GM21423 (cell line): Measurements from ENCODE around the gene TAS2R19.
A peak's percentile ranks its signal among the peaks of the same experiment; 100 is the strongest.
"Not testable (repeated sequence)": the region's sequence is repeated elsewhere in the genome, so short reads cannot be mapped to it uniquely, and the experiment has no call there.

Experiments used
- ATAC-seq: cut with Tn5 transposase; IDR thresholded peaks from one replicate; pipeline ENCODE4 v1.9.1; 2021; ENCODE audit warnings: mild to moderate bottlenecking, moderate library complexity; ENCODE audit not compliant: unreplicated experiment

Gene TAS2R19

DNA sequence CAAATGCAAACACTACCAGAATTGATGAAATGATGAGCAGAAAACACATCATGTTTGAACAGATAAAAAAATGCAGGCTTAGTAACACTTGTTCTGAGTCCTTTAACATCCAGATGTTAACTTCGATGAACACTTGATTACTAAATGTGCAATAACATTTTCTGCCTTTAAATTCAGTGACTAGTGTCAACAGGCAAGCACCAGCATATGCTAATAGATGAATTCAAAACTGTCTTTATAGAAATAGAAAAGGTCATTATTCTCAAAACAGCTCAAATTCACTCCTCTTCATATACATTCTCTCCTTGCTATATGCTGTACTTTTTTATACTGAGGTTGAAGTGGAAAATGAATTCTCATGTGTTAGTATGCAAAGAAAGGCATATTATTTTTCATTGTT is at the start of gene TAS2R19:
TAS2R19 (minus strand) TSS at position 101 of the 400 bp plus-strand sequence; CDS start at position 52, 49 bp downstream.
- ATAC-seq: no peak

- ATAC-seq: no peak
Measured at GRCh38 chr12:11071414-11071813, 49.0 kb upstream of the TAS2R19 start.

- no peak for ATAC-seq
Measured at GRCh38 chr12:11070999-11071398, 48.6 kb upstream of the TAS2R19 start.

- ATAC-seq: no peak
Measured at GRCh38 chr12:11069854-11070365, 47.5 kb upstream of the TAS2R19 start.

DNA sequence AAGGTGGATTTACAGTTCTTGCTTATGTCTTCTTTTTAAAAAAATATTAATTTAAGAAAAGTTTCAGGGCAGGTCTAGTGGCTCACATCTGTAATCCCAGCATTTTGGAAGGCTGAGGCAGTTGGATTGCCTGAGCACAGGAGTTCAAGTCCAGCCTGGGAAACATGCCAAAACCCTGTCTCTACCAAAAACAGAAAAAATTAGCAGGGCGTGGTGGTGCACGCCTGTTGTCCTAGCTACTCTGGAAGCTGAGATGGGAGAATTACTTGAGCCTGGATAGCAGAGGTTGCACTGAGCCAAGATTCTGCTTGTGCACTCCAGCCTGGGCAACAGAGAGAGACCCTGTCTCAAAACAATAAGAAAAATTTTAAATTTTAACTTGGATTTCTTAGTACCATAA is 45.1 kb upstream of the TAS2R19 start:
- no peak for ATAC-seq

DNA sequence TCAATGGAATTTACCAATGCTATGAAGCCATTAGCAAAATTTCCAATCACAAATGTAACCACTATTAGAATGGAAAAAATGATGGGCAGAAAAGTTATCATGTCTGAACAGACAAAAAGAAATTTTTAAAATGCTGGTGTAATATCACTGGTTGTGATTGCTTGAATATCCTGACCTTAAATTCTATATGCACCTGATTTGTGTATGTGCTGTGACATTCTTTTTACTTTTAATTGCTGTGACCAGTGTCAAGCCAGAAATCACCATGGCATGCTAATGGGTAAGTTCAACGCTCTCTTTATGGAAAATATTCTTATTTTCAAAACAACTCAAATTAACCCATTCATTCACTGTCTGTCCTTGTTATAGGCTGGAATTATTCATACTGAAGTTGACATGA is 39.8 kb upstream of the TAS2R19 start, which contains the start of gene TAS2R46:
TAS2R46 (minus strand) TSS at position 101 of the 400 bp plus-strand sequence; CDS start at position 101, 0 bp downstream.
- not testable (repeated sequence) for ATAC-seq

GRCh38 chr12:11059784-11060183 is 37.4 kb upstream of the TAS2R19 start:
- no peak for ATAC-seq

DNA sequence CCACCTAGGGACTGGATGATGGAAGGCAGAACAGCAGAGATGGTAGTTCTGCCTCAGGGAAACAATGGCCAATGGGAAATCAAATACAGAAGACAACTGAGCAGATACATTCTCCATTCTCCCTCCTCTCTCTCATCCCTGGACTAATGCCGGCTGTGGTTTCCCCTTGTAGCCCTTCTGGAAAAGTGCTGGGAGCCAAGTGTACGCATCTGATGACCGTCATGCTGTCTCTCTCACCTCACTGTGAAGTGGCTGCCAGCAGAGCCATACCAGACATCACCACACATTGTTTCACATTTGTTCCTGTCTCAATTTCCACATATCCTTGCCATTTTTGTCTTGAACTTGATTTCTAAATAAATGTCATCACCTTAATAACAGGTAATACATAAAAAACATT is 36.6 kb upstream of the TAS2R19 start:
- no peak for ATAC-seq

DNA sequence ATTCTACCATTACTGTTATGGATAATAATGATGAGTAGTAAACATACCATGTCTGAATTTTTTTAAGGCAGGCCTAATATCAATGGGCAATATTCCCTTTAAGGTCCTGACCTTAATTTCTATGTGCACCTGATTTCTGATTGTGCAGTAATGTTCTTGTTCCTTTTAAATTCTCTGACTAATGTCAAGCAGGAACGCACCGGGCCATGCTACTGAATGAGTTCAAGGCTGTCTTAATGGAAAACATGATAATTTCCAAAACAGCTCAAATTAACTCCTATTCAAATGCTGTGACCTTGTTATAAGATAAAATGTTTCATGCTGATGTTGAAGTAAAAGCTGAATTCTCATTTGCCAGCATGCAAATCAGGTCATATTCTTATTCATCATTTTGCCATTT is 32.9 kb upstream of the TAS2R19 start:
- ATAC-seq: no peak

DNA sequence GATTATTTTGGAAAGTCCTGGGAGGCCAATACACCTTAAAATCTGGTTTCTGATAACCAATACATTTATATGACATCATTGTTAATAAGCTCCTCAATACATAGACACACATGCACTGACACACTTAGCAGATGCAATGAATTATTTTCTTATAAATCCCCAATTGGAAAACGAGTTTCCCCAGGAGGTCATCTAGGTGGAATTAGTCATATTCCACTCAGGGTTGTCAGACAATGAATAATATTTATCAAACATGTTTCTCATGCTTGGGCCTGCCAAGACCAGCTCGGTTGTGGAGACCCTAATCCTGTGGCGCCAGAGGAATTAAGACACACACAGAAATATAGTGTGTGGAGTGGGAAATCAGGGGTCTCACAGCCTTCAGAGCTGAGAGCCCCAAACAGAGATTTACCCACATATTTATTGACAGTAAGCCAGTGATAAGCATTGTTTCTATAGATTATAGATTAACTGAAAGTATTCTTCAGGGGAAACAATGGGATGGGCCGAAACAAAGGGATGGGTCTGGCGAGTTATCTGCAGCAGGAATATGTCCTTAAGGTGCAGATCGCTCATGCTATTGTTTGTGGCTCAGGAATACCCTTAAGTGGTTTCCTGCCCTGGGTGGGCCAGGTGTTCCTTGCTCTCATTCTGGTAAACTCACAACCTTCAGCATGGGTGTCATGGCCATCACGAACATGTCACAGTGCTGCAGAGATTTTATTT is 27.5 kb upstream of the TAS2R19 start:
- not testable (repeated sequence) for ATAC-seq

- ATAC-seq: not testable (repeated sequence)
Measured at GRCh38 chr12:11041366-11041765, 18.9 kb upstream of the TAS2R19 start.

DNA sequence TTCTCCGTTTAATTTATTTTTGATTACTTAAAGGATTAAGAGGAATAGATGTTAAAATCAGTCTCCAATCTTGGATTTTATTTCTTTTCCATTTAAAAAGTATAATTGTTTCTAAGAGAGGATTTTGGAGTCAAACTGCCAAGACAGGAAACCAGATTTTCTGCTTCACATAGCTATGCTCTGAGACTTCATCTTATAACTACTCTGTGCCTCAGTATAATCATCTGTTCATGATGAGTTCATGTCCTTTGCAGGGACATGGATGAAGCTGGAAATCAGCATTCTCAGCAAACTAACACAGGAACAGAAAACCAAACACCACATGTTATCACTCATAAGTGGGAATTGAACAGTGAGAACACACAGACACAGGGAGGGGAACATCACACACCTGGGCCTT is 17.7 kb upstream of the TAS2R19 start:
- no peak for ATAC-seq

- no peak for ATAC-seq
Measured at GRCh38 chr12:11039171-11039570, 16.8 kb upstream of the TAS2R19 start.

- ATAC-seq: peak; percentile 42
Measured at GRCh38 chr12:11033959-11034358, 11.5 kb upstream of the TAS2R19 start.

DNA sequence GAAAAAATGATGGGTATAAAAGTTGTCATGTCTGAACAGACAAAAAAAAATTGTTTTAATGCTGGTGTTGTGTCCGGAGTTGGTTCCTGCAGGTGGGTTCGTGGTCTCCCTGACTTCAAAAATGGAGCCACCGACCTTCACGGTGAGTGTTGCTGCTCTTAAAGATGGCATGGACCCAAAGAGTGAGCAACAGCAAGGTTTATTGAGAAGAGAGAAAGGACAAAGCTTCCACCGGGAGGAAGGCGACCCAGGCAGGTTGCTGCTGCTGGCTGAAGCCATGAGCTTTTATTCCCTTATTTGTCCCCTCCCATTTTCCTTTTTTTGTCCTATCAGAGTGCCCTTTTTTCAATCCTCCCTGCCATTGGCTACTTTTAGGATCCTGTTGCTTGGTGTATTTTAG is 8.9 kb upstream of the TAS2R19 start, which contains the start of gene TAS2R31:
TAS2R31 (minus strand) TSS at position 101 of the 400 bp plus-strand sequence; CDS start at position 29, 72 bp downstream.
- no peak for ATAC-seq

- ATAC-seq: no peak
Measured at GRCh38 chr12:11026118-11026517, 3.7 kb upstream of the TAS2R19 start.

DNA sequence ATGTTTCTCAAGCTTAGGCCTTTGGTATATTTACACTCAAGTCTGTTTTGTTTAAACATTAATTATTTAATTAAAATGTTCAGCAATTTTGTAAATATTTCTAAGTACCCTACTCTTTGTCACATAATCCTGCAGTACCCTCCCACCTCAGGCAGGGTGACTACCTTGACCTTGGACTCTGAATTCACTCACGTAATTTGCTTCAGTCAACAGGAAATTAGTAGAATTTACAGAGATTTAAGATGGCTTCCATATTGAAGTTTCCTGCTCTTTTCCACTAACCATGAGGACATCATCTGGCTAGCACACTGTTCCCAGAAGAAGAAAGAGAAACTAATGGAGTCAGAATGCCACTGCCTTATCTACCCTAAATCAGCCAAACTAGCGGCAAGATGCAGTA is 967 bp upstream of the TAS2R19 start:
- no peak for ATAC-seq

GRCh38 chr12:11016937-11017336 is 5.5 kb downstream of the TAS2R19 start:
- no peak for ATAC-seq

DNA sequence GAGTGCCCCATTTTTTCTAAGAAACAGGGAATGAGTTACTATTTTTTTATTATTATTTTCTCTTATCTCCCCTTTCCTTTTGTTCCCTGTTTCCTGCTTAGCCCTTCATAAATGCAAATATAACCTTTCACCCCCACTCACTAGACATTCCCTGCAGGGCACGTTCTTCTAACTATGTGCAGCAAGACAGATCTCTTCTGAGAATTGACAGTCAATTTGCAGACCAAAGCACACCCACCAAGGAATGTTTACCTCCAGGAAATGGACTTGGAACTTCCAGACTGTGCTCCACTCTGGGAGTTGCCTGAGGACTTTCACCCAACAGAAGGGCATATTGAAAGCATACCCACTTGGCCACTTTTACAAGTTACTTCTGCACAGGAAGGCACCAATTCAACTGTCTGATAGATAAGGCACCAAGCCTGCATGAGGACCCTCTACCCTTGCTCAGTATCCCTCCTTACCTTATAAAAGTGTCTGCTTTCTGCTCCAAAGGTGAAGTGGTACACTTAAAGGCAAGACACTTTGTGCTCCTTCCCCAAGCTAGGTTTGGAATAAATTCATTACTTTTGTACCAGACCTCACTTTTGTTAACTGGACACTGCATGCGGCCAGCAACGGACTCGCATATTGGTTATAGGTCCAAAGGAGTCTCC is 6.5 kb downstream of the TAS2R19 start:
- ATAC-seq: no peak

DNA sequence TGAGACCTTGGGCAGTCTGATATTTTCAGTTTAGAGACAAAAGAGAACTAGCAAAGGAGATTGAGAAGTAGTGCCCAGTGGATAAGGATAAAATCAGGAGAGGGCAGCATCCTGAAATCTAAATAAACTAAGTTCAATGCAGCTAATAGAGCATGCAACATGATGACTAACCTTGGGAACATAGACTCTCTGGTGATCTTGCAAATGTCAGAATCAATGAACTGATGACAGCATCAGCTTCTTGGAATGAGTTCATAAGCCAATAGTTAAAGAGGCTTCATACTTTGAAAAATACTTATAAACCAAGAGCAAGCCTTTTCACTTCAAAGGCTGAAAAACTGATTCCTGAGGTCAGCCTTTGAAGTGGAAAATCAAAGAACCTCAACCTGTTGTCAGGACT is 8.2 kb downstream of the TAS2R19 start:
- ATAC-seq: no peak

- ATAC-seq: no peak
Measured at GRCh38 chr12:11007608-11008007, 14.8 kb downstream of the TAS2R19 start.

DNA sequence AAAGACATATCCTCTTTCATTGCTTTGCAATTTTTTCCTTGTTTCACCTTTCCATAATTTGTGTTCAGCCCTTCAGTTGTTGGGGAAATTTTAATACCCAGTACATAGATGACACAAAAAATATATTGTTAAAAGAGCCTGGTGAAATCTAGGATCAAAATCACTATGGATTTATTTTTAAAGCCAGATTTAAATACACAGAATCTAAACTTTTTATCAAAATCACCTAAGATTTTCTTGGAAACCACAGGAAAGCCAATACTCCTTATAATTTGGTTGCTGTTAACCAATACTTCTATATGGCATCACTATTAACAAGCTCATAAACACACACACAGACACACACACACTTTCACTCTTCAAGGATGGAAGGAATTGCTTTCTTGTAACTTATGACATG is 24.2 kb downstream of the TAS2R19 start, which contains the start of gene TAS2R20:
TAS2R20 (minus strand) TSS at position 101 of the 400 bp plus-strand sequence. CDS start 429 bp downstream, outside the sequence.
- no peak for ATAC-seq
